Suprapubic skin (tissue), 4 donors: ENCODE results near the gene RBBP8NL.

Experiments used
- CTCF ChIP-seq, 2 donors: fragments of 200-600 bp in 1 of 2; fragments of 450-650 bp in 1 of 2; sonication (generic) in 1 of 2; IDR thresholded peaks; one replicate each; pipeline ENCODE4 v1.5.1; 2016 to 2019; ENCODE audit warnings: antibody characterized with exemption in 2 of 2, mild to moderate bottlenecking in 1 of 2, moderate library complexity in 1 of 2
- EP300 ChIP-seq: sonication (generic); formaldehyde crosslinking; IDR thresholded peaks from one replicate; pipeline ENCODE4 v1.6.1; 2017; ENCODE audit warnings: antibody characterized with exemption
- POLR2A ChIP-seq, 2 donors: fragments of 450-650 bp; IDR thresholded peaks; one replicate each; pipeline ENCODE4 v1.6.1; 2017; ENCODE audit warnings: antibody characterized with exemption in 2 of 2, mild to moderate bottlenecking in 2 of 2, moderate library complexity in 2 of 2
- POLR2AphosphoS5 ChIP-seq, 3 donors: sonication (generic); formaldehyde crosslinking; IDR thresholded peaks; one replicate each; pipeline ENCODE4 v1.6.1; 2017; ENCODE audit warnings: antibody characterized with exemption in 3 of 3

DNA sequence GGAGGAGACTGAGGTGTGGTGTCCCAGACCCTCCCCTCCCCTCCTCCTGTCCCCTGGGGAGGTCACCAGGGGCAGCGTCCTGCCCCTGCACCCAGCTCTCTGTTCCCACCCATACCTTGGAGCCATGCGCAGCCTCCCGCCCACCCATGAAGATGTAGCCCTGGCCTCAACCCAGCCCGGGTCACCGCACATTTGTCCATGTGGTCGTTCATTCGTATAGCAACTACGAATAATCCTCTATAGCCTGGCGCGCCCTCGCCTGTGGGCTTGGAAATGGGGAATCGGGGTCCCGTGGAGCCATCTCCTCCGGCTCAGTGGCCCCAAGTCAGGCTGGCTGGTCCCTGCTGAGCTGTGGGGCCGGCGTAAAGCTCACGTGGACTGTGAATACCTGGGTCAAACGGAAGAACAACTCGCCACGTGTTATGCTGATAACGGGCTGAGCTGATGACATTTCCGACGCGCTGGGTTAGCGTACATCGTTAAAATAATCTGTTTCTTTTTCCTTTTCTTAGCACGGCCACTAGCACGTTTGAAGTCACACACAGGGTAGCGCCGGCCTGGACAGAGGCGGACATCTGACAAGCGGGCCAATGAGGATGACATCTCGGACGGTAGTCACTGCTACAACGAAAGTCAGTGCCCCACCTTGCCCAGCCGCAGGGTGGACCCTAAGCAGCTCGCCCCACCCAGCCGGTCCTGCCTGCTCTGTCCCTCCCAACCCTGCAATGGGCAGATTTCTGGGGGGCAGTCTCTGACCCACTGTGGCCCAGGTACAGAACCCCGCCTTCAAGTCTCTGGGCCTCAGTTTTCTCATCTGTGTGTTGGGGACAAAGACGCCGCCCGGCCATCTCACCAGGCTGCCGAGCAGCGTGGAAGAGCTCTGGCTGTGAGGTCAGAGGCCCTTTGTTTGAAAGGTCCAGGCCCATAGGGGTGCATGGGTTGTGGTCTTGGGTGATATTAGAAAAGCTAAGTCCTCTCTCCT is 19.8 kb upstream of the RBBP8NL start:
- TF ChIP-seq CTCF (IDR thresholded peaks at IDR 0.05) (no peak), POLR2A (IDR thresholded peaks at IDR 0.05) (no peak), POLR2AphosphoS5 (IDR thresholded peaks at IDR 0.05) (no peak), EP300 (no peak)
